Sigmoid colon (tissue), 7 donors: Measurements from ENCODE around the gene SERPINE1. TPM values are rescaled to one million over a fixed set of nuclear protein-coding genes. Genes with fewer than 3 reads are reported as not detected.

Source experiments
- DNase-seq: peaks from one replicate; pipeline ENCODE4 v3.0.0-alpha.2; 2019
- H3K27ac ChIP-seq, 4 donors: fragments of 200-600 bp; sonication (generic); one replicate each; pipeline ENCODE4 v1.5.1; 2016 to 2019; ENCODE audit warnings: mild to moderate bottlenecking in 1 of 4
- H3K27me3 ChIP-seq, 3 donors: fragments of 200-600 bp; sonication (generic); one replicate each; pipeline ENCODE4 v1.5.1; 2019; ENCODE audit warnings: mild to moderate bottlenecking in 1 of 3
- H3K36me3 ChIP-seq, 4 donors: fragments of 200-600 bp; sonication (generic); one replicate each; pipeline ENCODE4 v1.5.1; 2016 to 2019
- H3K4me1 ChIP-seq, 4 donors: fragments of 200-600 bp; sonication (generic); one replicate each; pipeline ENCODE4 v1.5.1; 2017 to 2019
- H3K4me3 ChIP-seq, 4 donors: fragments of 200-600 bp; sonication (generic); one replicate each; pipeline ENCODE4 v1.5.1; 2017 to 2019; ENCODE audit warnings: mild to moderate bottlenecking in 2 of 4, moderate library complexity in 1 of 4
- H3K9me3 ChIP-seq, 4 donors: fragments of 200-600 bp in 3 of 4; sonication (generic) in 3 of 4; one replicate each; pipeline versions ENCODE4 v1.5.1 to v1.6.1; 2013 to 2019
- CTCF ChIP-seq, 4 experiments: fragments of 450-650 bp in 3 of 4; fragments of 200-600 bp in 1 of 4; IDR thresholded peaks; one replicate each; pipeline ENCODE4 v1.5.1; 2016 to 2019; ENCODE audit warnings: antibody characterized with exemption in 4 of 4, mild to moderate bottlenecking in 3 of 4, moderate library complexity in 2 of 4
- EP300 ChIP-seq, 4 donors: sonication (generic); formaldehyde crosslinking; IDR thresholded peaks; one replicate each; pipeline ENCODE4 v1.6.1; 2017; ENCODE audit warnings: antibody characterized with exemption in 4 of 4
- POLR2A ChIP-seq, 2 donors: fragments of 450-650 bp; IDR thresholded peaks; one replicate each; pipeline ENCODE4 v1.6.1; 2016; ENCODE audit warnings: antibody characterized with exemption in 2 of 2, mild to moderate bottlenecking in 2 of 2, moderate library complexity in 2 of 2
- POLR2AphosphoS5 ChIP-seq, 4 donors: sonication (generic); formaldehyde crosslinking; IDR thresholded peaks; one replicate each; pipeline ENCODE4 v1.6.1; 2017; ENCODE audit warnings: antibody characterized with exemption in 4 of 4
- WGBS, 2 donors: extraction: QIAGEN DNeasy Blood & Tissue Kit; methylation state at CpG; one replicate each; pipeline ENCODE4 v1.1.7; 2013; 5-methylcytosine and 5-hydroxymethylcytosine counted together
- intact Hi-C: fragments of 100-400 bp; cut with DNase I; formaldehyde crosslinking; loops from one replicate; pipeline ENCODE4 v1.15.1; 2023
- polyA plus RNA-seq, 3 donors: library from polyadenylated mRNA; stranded (reverse); fragments of 200-250 nt; gene quantifications; one replicate each; pipeline ENCODE4 v1.2.3, GENCODE V29; 2013
- total RNA-seq, 4 donors: library from RNA; depleted of rRNA; stranded (reverse); fragments of >200 nt; gene quantifications; one replicate each; pipeline ENCODE4 v1.1.0, GENCODE V29; 2016
- donor health status: healthy with polysubstance abuse.
- donor health status: Bipolar disorder and iron deficiency.
- donor health status: healthy.

SERPINE1 gene
- total and polyA plus RNA-seq, 7 donors: 0.46 to 21.3 (median 9.3) TPM

DNA sequence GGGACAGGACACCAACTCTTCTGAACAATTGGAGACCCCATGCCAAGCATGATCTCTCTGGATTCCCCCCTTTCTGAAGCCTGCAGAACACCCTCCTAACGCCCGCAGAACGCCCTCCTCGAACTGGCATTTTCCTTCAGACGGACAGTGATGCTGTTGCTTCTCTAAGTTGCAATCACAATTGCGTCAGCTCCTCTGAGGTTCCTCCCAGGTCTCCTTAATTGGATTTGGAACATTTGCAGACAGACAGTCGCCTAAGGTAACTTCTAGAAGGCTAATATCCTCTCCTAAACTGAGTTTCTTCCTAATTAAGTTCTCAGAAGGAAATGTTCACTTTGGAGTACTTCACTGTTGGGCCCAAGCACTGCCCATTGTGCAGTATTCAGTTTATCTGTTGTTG is 20.5 kb upstream of the SERPINE1 start:
- no peak overlapping the region for H3K4me3 ChIP-seq
- no peak overlapping the region for H3K27ac ChIP-seq
- peaks cover 0 to 2% (median 0%) of the 10 kb centered on the region in 4 donors for H3K4me1 ChIP-seq
- TF ChIP-seq CTCF (IDR thresholded peaks at IDR 0.05): no peak
- intact Hi-C loops: no loop called here
- no peaks in the 10 kb centered on the region for H3K36me3 ChIP-seq
- no peaks in the 10 kb centered on the region for H3K9me3 ChIP-seq
- 87 to 88% methylated on average over 7 of the region's 7 CpGs for WGBS, 2 donors
- H3K27me3 ChIP-seq: no peaks in the 10 kb centered on the region
- DNase-seq: no peak

GRCh38 chr7:101108330-101108857 is 18.5 kb upstream of the SERPINE1 start:
- no peaks in the 10 kb centered on the region for H3K27me3 ChIP-seq
- 40 to 59% methylated on average over 16 of the region's 16 CpGs for WGBS, 2 donors
- H3K4me1 ChIP-seq: no peaks in the 10 kb centered on the region
- no peak overlapping the region for H3K4me3 ChIP-seq
- peak overlapping the region in 2 of 4 donors; percentile 28 to 31 for H3K27ac ChIP-seq
- intact Hi-C loops: no loop called here
- DNase-seq: no peak
- TF ChIP-seq EP300 (IDR thresholded peaks at IDR 0.05) (no peak), POLR2AphosphoS5 (IDR thresholded peaks at IDR 0.05) (peak in 3 of 4 donors; percentile 11 to 57 (median 42)), POLR2A (IDR thresholded peaks at IDR 0.05) (no peak), CTCF (IDR thresholded peaks at IDR 0.05) (no peak)
- H3K36me3 ChIP-seq: no peaks in the 10 kb centered on the region
- H3K9me3 ChIP-seq: no peaks in the 10 kb centered on the region

DNA sequence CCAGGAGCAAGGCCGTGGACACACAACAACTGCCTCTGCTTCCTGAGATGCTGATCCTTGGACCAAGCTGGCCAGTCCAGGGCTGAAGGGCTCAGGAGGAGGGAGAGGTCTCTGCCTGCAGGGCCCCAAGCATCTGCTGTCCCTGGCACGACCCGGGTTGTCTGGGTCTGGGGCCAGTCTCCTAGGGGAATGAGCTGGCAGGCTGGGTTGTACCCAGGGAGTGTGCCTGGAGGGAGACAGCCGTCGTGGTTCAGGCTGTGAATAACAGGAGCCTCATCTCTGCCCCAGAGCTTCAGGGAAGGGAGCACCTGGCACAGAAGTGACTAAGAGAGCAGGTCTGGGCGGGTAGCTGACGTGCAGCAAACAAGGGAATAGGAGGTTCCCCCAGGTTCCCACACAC is 17.9 kb upstream of the SERPINE1 start:
- Histone ChIP-seq H3K4me3 (no peak overlapping the region), H3K27ac (peak overlapping the region in 2 of 4 donors; percentile 28 to 31), H3K36me3 (no peaks in the 10 kb centered on the region), H3K9me3 (no peaks in the 10 kb centered on the region), H3K27me3 (no peaks in the 10 kb centered on the region), H3K4me1 (no peaks in the 10 kb centered on the region)
- intact Hi-C loops: no loop called here
- no peak for TF ChIP-seq POLR2AphosphoS5 (IDR thresholded peaks at IDR 0.05)
- 80 to 87% methylated on average over 7 of the region's 7 CpGs for WGBS, 2 donors
- DNase-seq: no peak

GRCh38 chr7:101109368-101109767 is 17.5 kb upstream of the SERPINE1 start:
- Histone ChIP-seq H3K4me3 (no peak overlapping the region), H3K36me3 (no peaks in the 10 kb centered on the region), H3K4me1 (no peaks in the 10 kb centered on the region), H3K27ac (no peak overlapping the region), H3K9me3 (no peaks in the 10 kb centered on the region), H3K27me3 (no peaks in the 10 kb centered on the region)
- 85 to 86% methylated on average over 6 of the region's 6 CpGs for WGBS, 2 donors
- TF ChIP-seq POLR2AphosphoS5 (IDR thresholded peaks at IDR 0.05) (no peak), POLR2A (IDR thresholded peaks at IDR 0.05) (no peak), CTCF (IDR thresholded peaks at IDR 0.05) (no peak), EP300 (IDR thresholded peaks at IDR 0.05) (no peak)
- intact Hi-C loops: no loop called here
- DNase-seq: no peak

DNA sequence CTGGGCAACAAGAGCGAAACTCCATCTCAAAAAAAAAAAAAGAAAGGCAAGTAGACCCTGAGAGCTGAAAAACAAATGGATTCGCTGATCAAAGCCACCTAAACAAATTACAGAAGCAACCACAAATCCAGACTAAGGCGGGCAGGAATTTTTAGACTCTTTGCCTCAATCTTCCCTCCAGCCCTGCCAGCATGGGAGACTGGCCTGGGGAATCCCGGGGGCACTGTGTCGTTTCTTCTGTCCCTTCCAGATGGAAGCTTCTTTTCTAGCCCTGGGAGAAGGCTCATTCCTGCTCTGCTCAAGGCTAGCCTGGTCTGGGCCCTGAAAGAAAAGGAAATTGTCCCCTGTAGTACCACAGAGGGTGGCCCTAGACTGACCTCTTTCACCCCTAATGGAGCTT is 15.6 kb upstream of the SERPINE1 start:
- no peak overlapping the region for H3K4me3 ChIP-seq
- H3K27ac ChIP-seq: peak overlapping the region; percentile 41 to 57 (median 46)
- H3K27me3 ChIP-seq: no peaks in the 10 kb centered on the region
- H3K36me3 ChIP-seq: no peaks in the 10 kb centered on the region
- no peak for DNase-seq
- TF ChIP-seq POLR2AphosphoS5 (IDR thresholded peaks at IDR 0.05) (no peak), EP300 (IDR thresholded peaks at IDR 0.05) (no peak), CTCF (IDR thresholded peaks at IDR 0.05) (no peak), POLR2A (IDR thresholded peaks at IDR 0.05) (no peak)
- no peaks in the 10 kb centered on the region for H3K4me1 ChIP-seq
- H3K9me3 ChIP-seq: no peaks in the 10 kb centered on the region
- intact Hi-C loops: no loop called here
- WGBS, 2 donors: 90 to 93% methylated on average over 5 of the region's 5 CpGs
